Activated CD4-positive, alpha-beta T cell treated with anti-CD3 and anti-CD28 coated beads for 36 hours (primary cell): ENCODE measurements around the gene TSPAN12. TPM values are rescaled to one million over a fixed set of nuclear protein-coding genes. Genes with fewer than 3 reads are reported as not detected.
A peak's percentile ranks its signal among the peaks of the same experiment; 100 is the strongest.
"Not testable (repeated sequence)": the region's sequence is repeated elsewhere in the genome, so short reads cannot be mapped to it uniquely, and the experiment has no call there.

Experiments
- ATAC-seq: fragments of 200-7000 bp; cut with Tn5 transposase; one replicate; pipeline ENCODE4 v1.10.0; 2021; ENCODE audit warnings: mild to moderate bottlenecking, moderate library complexity
- CTCF ChIA-PET: fragments of 350-600 bp; sonication (Branson Sonifier 250); formaldehyde crosslinking; loops from one replicate; lab custom pipeline; 2021; ENCODE audit warnings: antibody characterized with exemption; lab: Charles Lee
- POLR2A ChIA-PET: fragments of 350-600 bp; sonication (Branson Sonifier 250); formaldehyde crosslinking; loops from one replicate; lab custom pipeline; 2021; ENCODE audit warnings: antibody characterized with exemption, inconsistent platforms; lab: Charles Lee
- DNase-seq: peaks from one replicate; pipeline ENCODE4 v3.0.0-alpha.2; 2020
- H3K27ac Mint-ChIP-seq: one replicate; pipeline ENCODE4 v1.8.0; 2021; ENCODE audit warnings: mixed read lengths
- H3K27me3 Mint-ChIP-seq: one replicate; pipeline ENCODE4 v1.8.0; 2021; ENCODE audit warnings: mixed read lengths
- H3K36me3 Mint-ChIP-seq: one replicate; pipeline ENCODE4 v1.8.0; 2021; ENCODE audit warnings: low read depth, mixed read lengths
- H3K4me1 Mint-ChIP-seq: one replicate; pipeline ENCODE4 v1.8.0; 2021; ENCODE audit warnings: mixed read lengths
- H3K4me3 Mint-ChIP-seq: one replicate; pipeline ENCODE4 v1.8.0; 2021; ENCODE audit warnings: mild to moderate bottlenecking, moderate library complexity, mixed read lengths
- H3K9me3 Mint-ChIP-seq: one replicate; pipeline ENCODE4 v1.8.0; 2021; ENCODE audit warnings: low read depth, mixed read lengths
- intact Hi-C, 2 experiments: fragments of 100-400 bp; cut with DNase I in 1 of 2; cut with micrococcal nuclease in 1 of 2; formaldehyde crosslinking; loops; one replicate each; pipeline versions ENCODE4 v1.14.2 to v1.15.1; 2022 to 2024; cut with DNase I, micrococcal nuclease
- total RNA-seq, 2 experiments: library from RNA; stranded (reverse); gene quantifications; one replicate each; pipeline ENCODE4 v1.2.3, GENCODE V29; 2021

TSPAN12 gene
- not detected for total RNA-seq

DNA sequence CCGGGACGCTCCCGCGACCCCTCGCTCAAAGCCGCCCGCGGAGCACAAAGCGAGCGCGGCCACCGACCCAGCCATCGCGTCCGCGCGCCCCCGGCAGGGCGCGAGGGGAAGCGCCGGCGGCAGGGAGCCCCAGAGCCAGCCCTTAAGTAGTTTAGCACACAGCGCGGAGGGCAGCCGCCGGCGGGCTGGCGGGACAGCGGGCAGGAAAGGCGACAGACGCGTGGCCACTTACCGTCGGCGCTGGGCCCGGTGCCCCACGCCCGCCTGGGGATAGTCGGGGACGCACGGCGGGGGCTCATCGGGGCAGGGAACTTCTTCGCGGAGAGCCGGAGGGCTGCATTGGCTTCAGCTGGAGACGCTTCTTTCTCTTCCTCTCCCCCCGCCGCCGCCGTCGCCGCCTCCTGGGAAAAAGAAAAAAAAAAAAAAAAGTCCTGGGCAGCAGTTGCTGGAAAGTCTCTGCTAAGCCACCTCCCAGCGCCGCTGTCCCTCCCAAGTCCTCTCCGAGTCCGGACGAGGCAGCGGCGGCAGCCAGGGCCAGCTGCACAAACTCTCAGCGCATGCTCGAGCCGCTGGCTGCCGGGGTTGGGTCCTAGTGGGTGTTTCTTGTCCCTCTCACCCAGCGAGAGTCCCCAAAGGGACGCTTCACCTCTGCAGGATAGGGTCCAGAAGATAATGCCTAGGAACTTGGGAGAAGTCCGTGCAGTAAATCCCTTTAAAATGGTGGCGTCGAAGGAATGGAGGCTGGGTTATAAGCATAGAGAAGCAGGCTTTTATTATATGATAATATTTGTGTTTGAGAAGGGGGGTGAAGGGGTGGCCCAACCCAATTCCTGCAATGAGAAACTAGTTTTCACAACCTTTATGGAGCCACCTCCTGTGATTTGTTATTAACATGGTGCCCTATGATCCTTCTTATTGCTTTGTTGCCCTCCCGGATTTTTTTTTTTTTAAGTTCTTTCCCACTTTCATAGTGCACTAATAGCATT, at the start of gene TSPAN12:
TSPAN12 (minus strand) TSS at position 557 of the 986 bp plus-strand sequence. CDS start 1,381 bp downstream, outside the sequence.
- Mint-ChIP-seq H3K27ac (no peak within 1 kb of the TSS), H3K4me3 (peak within 1 kb of the TSS; percentile 71), H3K4me1 (peaks cover 8% of the 10 kb centered on the region), H3K36me3 (no peaks in the 10 kb centered on the region), H3K9me3 (no peaks in the 10 kb centered on the region), H3K27me3 (peaks cover 47% of the 10 kb centered on the region)
- DNase-seq (peak; percentile 72), ATAC-seq (peak; percentile 95)
- CTCF ChIA-PET, result interaction anchor here (0.7 to 1.9 kb wide), 3 partner anchors 23 to 63 kb away, joined by 3 to 10 read pairs (median 3); no protein-coding TSS in a partner anchor
- intact Hi-C loops, result loop anchor here (1.0 to 5.0 kb wide), 3 partner anchors 52 to 814 kb away; no protein-coding TSS in a partner anchor
- POLR2A ChIA-PET, result no interaction called here

- DNase-seq (no peak), ATAC-seq (no peak)
- no peak overlapping the region for H3K4me3 Mint-ChIP-seq
- peaks cover 11% of the 10 kb centered on the region for H3K27me3 Mint-ChIP-seq
- no peaks in the 10 kb centered on the region for H3K36me3 Mint-ChIP-seq
- intact Hi-C loops, result no loop called here
- no peaks in the 10 kb centered on the region for H3K4me1 Mint-ChIP-seq
- CTCF ChIA-PET, result no interaction called here
- H3K27ac Mint-ChIP-seq, result no peak overlapping the region
- POLR2A ChIA-PET, result no interaction called here
- H3K9me3 Mint-ChIP-seq, result no peaks in the 10 kb centered on the region
Observed at GRCh38 chr7:120898715-120899499, 41.0 kb upstream of the TSPAN12 start.

DNA sequence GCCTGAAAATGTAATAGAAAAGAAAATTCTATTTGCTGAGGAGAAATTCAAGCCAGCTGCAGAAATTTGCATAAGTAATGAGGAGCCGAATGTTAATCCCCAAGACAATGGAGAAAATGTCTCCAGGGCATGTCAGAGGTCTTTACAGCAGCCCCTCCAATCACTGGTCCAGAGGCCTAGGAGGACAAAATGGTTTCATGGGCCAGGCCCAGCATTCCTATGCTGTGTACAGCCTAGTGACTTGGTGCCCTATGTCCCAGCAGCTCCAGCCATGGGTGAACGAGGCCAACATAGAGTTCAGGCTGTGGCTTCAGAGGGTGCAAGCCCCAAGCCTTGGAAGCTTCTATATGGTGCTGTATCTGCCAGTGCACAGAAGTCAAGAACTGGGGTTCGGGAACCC, 37.3 kb upstream of the TSPAN12 start:
- H3K36me3 Mint-ChIP-seq, H3K4me3 Mint-ChIP-seq, H3K4me1 Mint-ChIP-seq, POLR2A ChIA-PET, intact Hi-C loops, H3K27ac Mint-ChIP-seq, ATAC-seq, H3K27me3 Mint-ChIP-seq, CTCF ChIA-PET, DNase-seq, H3K9me3 Mint-ChIP-seq: not testable (repeated sequence)

- POLR2A ChIA-PET, H3K9me3 Mint-ChIP-seq, DNase-seq, H3K27me3 Mint-ChIP-seq, H3K4me3 Mint-ChIP-seq, H3K36me3 Mint-ChIP-seq, ATAC-seq, H3K27ac Mint-ChIP-seq, intact Hi-C loops, H3K4me1 Mint-ChIP-seq, CTCF ChIA-PET: not testable (repeated sequence)
Observed at GRCh38 chr7:120885602-120886001, 27.7 kb upstream of the TSPAN12 start.

DNA sequence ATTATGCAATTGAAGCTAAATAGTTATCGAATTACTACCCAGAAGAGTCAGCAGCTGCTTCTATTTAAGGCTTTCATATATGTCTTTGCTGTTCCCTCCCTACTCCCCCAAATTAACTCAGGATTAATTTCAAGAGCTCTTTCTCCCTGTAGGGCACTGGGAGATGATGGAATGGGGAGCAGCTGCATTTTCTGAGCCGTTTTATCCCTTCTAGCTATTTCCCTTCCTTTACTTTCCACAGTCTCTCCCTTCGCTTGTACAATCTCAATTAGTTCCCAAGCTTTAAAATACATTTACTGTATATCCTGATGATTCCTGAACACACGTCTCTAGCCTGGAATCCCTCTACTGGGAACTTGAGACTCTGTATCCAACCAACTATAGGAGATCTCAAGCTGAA, 19.8 kb upstream of the TSPAN12 start:
- intact Hi-C loops, result no loop called here
- Mint-ChIP-seq H3K4me3 (no peak overlapping the region), H3K4me1 (no peaks in the 10 kb centered on the region), H3K36me3 (no peaks in the 10 kb centered on the region), H3K27ac (no peak overlapping the region), H3K9me3 (no peaks in the 10 kb centered on the region), H3K27me3 (peaks cover 11% of the 10 kb centered on the region)
- ATAC-seq (no peak), DNase-seq (no peak)
- ChIA-PET POLR2A (no interaction called here), CTCF (interaction anchor here (1.9 kb wide), 1 partner anchor 231 kb away, joined by 4 read pairs; no protein-coding TSS in a partner anchor)

- H3K27me3 Mint-ChIP-seq, result peaks cover 12% of the 10 kb centered on the region
- H3K4me1 Mint-ChIP-seq, result no peaks in the 10 kb centered on the region
- H3K27ac Mint-ChIP-seq, result no peak overlapping the region
- ATAC-seq (no peak), DNase-seq (no peak)
- no peaks in the 10 kb centered on the region for H3K36me3 Mint-ChIP-seq
- no peaks in the 10 kb centered on the region for H3K9me3 Mint-ChIP-seq
- H3K4me3 Mint-ChIP-seq, result no peak overlapping the region
- POLR2A ChIA-PET, result no interaction called here
- intact Hi-C loops, result no loop called here
- CTCF ChIA-PET, result interaction anchor here (1.9 kb wide), 1 partner anchor 231 kb away, joined by 4 read pairs; no protein-coding TSS in a partner anchor
Observed at GRCh38 chr7:120876922-120877321, 19.0 kb upstream of the TSPAN12 start.

DNA sequence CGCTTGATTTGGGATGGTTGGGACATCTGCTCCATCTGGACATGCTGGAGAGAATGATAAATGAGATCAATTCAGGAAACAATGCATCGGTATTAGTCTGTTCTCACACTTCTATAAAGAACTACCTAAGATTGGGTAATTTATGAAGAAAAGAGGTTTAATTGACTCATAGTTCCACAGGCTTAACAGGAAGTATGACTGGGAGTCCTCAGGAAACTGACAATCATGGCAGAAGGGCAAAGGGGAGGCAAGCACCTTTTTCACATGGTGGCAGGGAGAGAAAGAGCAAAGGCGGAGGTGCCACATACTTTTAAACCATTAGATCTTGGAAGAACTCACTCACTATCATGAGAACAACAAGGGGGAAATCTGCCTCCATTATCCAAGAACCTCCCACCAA, 16.8 kb upstream of the TSPAN12 start:
- intact Hi-C loops, result no loop called here
- Mint-ChIP-seq H3K27ac (no peak overlapping the region), H3K27me3 (peaks cover 18% of the 10 kb centered on the region), H3K36me3 (no peaks in the 10 kb centered on the region), H3K9me3 (no peaks in the 10 kb centered on the region), H3K4me1 (no peaks in the 10 kb centered on the region), H3K4me3 (no peak overlapping the region)
- ATAC-seq (no peak), DNase-seq (no peak)
- CTCF ChIA-PET, result no interaction called here
- POLR2A ChIA-PET, result no interaction called here

- ChIA-PET CTCF (no interaction called here), POLR2A (no interaction called here)
- Mint-ChIP-seq H3K27ac (no peak overlapping the region), H3K36me3 (no peaks in the 10 kb centered on the region), H3K27me3 (peaks cover 18% of the 10 kb centered on the region), H3K4me3 (no peak overlapping the region), H3K4me1 (no peaks in the 10 kb centered on the region), H3K9me3 (no peaks in the 10 kb centered on the region)
- intact Hi-C loops, result no loop called here
- ATAC-seq, result no peak
- no peak for DNase-seq
Observed at GRCh38 chr7:120874016-120874415, 16.1 kb upstream of the TSPAN12 start.

DNA sequence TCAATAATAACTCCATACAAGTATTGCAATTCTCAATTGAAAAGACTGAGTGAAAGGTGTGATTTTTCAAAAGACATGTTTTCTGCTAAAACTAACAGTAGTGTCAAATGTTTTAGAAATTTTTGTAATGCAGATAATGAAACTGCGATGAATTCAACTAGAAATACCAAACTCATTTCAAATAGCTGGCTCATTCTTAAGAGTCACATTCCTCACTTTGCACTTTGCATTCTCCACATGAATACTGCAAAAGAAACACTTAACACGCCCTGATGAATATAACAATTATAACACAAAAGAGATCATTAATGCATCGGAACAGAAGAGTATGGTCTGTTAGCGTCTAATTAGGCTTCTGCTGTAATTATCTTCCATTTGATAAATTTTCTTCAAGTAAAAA, 15.5 kb upstream of the TSPAN12 start:
- no peaks in the 10 kb centered on the region for H3K36me3 Mint-ChIP-seq

DNA sequence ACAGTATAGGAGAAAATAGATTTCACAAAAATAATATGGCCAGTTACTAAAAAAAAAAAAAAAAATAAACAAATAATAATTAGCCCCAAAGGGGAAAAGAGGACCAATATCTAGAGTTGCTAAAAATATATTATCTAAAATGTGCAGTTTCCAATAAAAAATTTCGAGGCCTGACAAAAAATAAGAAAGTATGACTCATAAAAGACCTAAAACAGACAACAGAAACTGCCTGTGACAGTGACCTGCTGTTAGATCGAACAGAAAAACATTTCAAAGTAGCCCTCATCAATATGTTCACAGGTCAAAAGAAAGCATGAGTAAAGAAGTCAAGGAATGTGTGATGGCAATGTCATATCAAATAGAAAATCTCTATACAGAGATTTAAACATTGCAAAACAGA, 11.8 kb upstream of the TSPAN12 start:
- ATAC-seq, result no peak
- no peaks in the 10 kb centered on the region for H3K36me3 Mint-ChIP-seq
- no peak overlapping the region for H3K27ac Mint-ChIP-seq
- POLR2A ChIA-PET, result no interaction called here
- no peak overlapping the region for H3K4me3 Mint-ChIP-seq
- intact Hi-C loops, result no loop called here
- H3K4me1 Mint-ChIP-seq, result no peaks in the 10 kb centered on the region
- CTCF ChIA-PET, result interaction anchor here (0.6 kb wide), 1 partner anchor 172 kb away, joined by 3 read pairs; no protein-coding TSS in a partner anchor
- no peak for DNase-seq
- H3K27me3 Mint-ChIP-seq, result peaks cover 31% of the 10 kb centered on the region
- no peaks in the 10 kb centered on the region for H3K9me3 Mint-ChIP-seq

More for the DNA sequence above, 15.5 kb upstream of the TSPAN12 start:
- Mint-ChIP-seq H3K27ac (no peak overlapping the region), H3K9me3 (no peaks in the 10 kb centered on the region), H3K27me3 (peaks cover 19% of the 10 kb centered on the region), H3K4me1 (no peaks in the 10 kb centered on the region), H3K4me3 (no peak overlapping the region)
- no peak for DNase-seq
- ATAC-seq, result no peak
- intact Hi-C loops, result no loop called here
- ChIA-PET POLR2A (no interaction called here), CTCF (no interaction called here)

DNA sequence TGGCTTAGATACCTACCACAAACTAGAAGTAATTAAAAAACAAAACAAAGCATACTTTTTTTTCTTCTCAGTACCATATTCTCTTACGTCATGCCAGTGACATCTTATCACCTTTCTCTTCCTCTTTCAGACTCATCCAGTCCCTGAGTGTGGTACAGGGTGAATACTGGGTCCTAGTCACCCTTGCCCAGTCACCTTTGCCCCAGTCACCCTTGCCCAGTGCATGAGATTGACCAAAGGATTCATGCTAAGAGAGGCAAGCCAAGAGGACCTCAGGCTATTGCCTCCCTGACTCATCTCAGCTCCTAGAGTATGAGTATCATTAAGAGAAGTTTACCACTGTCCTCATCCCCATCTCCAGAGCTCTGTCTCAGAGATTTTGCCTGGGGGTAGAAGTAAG, 10.0 kb upstream of the TSPAN12 start:
- ChIA-PET CTCF (no interaction called here), POLR2A (no interaction called here)
- ATAC-seq (no peak), DNase-seq (no peak)
- H3K27me3 Mint-ChIP-seq, result peaks cover 39% of the 10 kb centered on the region
- no peak overlapping the region for H3K4me3 Mint-ChIP-seq
- no peaks in the 10 kb centered on the region for H3K36me3 Mint-ChIP-seq
- H3K9me3 Mint-ChIP-seq, result no peaks in the 10 kb centered on the region
- intact Hi-C loops, result no loop called here
- H3K4me1 Mint-ChIP-seq, result no peaks in the 10 kb centered on the region
- no peak overlapping the region for H3K27ac Mint-ChIP-seq
